HG02763 (cell line): Measurements from ENCODE around the gene OASL.

ENCODE experiments used
- ATAC-seq: cut with Tn5 transposase; IDR thresholded peaks from one replicate; pipeline ENCODE4 v1.9.1; 2021; ENCODE audit warnings: mild to moderate bottlenecking, moderate library complexity; ENCODE audit not compliant: unreplicated experiment

The OASL gene

DNA sequence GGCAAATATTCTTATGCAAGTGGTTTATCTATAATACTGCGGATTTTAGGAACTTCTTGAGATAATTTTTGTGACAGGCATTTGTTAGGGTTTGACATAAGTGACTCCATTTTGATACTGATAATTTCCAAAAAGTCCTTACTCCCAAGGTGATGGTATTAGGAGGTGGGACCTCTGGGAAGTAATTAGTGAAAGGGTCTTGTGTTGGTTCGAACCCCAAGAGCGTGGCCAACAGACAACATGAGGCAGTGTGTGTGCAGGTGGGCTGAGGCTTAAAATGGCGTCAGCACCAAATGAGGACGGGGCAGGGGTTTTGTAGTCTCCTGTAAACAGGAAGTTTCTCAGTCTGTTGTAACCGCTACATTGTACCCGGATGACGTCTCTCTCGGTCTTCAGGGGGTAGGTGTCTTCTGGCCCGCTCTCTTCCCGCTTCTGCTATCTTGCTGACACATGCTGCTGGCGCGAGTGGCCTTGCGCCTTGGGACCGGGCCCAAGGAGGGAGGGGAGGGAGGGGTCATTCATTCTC lies 21.0 kb downstream of the OASL start:
- ATAC-seq: no peak

DNA sequence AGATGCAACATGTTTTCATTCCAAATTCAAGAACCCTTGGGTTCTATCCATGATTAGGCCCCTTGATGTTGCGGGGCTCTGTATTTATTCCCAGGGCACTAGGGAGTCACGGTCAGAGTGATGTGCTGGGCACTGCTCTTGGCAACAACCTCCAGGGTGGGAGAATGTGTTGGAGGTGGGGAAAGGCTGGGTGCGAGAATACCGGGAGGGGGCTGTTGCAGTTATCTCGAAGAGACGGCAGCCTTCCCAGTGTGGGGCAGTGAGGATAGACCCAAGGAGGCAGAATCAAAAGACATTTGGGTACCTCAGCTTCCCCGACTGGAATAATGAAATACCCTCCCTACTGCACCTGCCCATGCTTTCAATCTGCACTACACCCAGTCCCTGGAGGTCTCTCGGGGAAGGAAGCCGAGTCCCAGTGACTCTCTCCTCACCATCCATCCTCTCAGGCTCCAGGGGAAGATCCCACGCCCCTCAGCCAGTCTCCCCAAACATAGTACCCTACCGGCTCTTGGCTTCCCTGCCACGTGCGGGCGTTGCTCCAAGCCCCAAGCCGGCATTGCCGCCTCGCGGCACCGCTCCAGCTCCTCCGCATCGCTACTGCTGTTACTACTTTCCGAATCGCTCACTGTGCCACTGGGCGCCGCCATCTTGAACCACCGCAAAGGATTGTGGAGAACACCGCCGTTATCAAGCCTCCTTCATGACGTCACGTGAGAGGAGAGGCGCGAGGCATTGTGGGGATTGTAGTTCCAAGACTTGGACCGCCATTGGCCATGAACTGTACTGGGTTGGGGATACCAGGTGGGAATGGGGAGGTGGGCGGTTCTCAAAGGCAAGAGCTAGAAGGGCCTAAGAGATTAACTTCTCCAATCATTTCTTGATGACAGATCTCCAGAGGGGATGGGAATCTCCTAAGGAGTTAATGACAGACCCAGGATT lies 22.9 kb downstream of the OASL start, which contains the start of gene C12orf43:
TSS of gene C12orf43 (minus strand) at position 663 of the 942 bp plus-strand sequence. CDS start at position 650, 13 bp downstream.
- peak; percentile 95 for ATAC-seq

DNA sequence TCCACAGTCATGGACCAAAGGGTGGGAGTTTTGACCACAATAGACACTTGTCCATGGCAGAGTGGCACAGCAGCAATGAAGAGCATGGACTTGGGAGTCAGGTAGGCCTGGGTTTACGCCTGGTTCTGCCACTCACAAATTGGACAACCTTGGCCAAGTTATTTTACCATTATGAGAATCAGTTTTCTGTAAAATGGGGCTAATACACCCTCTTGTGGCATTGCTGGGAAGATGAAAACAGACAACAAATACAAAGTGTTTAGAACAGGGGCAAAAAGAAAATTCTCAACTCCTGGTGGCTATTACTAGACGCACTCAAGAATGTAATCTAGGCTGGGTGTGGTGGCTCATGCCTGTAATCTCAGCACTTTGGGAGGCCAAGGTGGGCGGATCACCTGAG lies 25.3 kb downstream of the OASL start:
- ATAC-seq: no peak

DNA sequence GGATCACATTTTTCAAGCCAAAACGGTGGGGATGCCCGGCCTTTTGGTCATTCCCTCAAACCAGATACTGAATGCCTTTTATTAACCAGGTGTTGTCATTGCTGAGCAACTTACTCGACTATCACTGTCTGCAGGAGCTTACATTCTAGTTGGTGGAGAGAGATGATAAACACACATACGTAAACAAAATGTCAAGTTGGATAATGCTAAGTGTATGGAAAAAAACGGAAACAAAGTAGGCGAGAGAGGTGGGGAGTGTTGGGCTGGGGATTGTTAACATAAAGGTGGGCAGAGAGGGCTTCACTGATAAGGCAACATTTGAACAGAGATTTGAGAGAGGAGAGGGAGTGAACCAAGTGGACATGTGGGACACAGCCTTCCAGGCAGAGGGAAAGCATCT lies 27.2 kb downstream of the OASL start:
- no peak for ATAC-seq

DNA sequence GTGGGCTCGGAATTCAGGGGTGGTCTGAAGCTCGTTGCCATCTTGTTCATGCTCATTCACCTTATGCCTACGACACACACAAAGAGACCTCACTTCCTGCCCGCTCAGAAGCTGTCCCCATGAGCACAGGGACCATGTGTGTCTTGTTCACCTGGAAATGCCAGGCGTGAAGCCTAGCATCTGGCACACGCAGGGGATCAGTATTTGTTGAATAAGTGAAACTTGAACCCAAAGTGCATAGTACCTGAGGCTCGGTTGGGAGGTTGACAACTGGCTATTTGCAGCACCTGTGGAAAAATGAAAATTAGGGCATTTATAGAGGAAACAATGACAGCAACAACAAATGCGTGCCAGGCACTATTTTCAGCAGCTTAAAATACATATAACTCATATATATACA lies 28.2 kb downstream of the OASL start:
- no peak for ATAC-seq

DNA sequence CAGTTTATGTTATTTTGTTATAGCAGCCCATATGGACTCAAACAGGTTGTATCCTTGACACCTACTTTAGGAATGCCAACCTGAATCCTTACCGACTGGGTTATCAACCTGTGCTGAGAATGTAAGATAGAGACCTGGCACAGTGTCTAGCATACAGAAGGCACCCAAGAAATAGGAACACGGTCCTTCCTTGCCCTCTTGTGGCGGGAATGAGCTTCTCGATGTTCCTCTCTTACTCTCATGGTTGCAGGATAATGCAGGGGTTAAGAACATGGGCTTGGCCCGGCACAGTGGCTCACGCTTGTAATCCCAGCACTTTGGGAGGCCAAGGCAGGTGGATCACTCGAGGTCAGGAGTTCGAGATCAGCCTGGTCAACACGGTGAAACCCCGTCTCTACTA lies 29.3 kb downstream of the OASL start:
- ATAC-seq: no peak

DNA sequence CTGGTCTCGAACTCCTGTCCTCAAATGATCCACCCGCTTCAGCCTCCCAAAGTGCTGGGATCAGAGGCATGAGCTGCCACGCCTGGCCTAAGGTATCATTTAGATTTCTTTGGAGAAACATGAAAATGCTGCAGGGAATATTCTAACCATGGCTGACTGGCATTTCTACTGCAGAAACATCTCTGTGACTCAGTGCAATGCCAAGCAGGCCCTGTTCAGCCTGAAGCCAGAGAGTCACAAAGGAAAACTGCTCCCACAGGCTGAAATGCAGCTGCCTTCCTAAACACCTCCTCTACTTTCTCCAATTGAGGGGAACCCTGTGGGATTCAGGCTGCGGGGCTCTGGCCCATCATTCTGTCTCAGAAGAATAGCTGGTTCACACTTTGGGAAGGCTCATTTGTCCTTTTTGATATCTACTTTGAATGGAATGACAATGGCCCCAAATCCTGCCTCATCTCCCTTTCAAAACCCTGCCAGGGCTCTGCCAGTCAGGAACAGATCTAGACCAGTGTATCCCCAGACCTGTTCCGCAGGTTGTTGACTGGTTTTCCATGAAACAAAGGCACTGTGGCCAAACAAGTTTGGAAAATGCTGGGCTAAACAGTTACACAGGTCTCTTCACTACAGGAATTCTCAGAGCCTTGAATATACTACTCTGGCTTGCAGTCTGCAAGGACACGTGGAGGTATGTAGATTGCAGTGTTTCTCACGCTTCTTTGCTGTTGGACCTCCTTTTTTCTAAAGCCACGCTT lies 30.5 kb downstream of the OASL start:
- no peak for ATAC-seq

DNA sequence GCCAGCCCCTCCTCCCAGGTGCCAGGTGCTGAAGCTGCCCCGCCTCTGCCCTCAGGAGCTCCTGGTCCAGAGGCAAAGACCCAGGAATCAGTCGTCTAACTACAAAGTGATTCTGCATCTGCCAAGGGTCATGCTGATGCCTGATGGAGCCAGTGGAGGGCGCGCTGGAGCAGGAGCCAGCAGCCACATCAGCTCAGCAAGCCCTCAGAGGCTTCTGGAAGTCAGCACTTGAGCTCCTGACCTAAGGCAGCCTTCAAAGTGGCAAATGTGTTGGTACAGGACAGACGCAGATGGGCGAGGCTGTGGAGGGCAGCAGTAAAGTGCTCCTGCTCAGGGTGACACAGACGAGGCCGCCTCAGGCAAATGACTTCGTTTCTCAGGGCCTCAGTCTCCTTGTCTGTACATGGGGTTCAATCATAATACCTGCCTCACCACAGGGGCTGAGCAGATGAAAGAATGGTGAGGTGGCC lies 33.7 kb downstream of the OASL start:
- ATAC-seq: no peak

DNA sequence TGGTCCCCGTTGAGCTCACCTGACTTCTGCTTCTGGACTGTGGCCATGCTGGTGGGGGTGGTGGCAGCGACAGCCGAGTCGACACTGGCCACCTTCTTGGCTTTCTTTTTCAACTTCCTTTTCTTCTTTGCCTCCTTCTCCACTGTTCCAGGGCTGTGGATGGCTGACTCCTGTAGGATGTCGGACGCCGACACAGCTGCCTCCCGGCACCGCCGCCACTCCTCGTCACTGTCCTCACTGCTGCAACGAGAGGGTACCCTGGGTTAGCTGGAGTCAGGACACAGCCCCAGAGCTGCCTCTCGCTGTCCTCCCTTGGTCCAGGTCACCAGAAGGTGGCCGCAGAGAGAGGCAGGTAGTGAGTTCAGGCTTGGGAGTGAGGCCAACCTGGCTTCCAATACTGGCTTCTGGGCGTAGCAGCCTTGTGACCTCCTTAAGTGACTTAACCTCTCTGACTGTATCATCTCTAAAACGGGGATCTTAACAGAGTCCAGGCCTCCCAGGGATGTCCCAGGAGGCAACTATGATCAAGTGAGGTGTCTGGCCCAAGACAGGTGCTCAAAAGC lies 34.7 kb downstream of the OASL start:
- ATAC-seq: no peak

DNA sequence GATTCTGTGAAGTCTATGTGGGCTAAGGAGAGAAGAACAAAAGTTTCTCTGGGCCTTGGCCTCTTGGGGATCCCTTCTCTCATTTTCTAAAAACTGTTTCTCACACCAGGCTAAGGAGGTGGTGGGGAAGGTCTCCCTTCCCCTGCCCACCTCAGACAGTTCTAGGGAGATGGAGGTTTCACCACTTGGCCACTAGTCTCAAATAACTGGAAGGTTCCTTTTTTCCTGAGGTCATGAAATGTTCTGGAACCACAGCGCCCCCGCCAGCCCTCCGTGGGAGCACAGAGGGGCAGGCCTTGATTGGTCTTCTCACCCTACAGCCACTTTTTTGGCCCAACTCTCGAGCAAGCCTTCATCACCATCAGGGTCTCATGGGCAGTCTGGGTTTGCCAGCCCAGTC lies 35.4 kb downstream of the OASL start:
- ATAC-seq: no peak

DNA sequence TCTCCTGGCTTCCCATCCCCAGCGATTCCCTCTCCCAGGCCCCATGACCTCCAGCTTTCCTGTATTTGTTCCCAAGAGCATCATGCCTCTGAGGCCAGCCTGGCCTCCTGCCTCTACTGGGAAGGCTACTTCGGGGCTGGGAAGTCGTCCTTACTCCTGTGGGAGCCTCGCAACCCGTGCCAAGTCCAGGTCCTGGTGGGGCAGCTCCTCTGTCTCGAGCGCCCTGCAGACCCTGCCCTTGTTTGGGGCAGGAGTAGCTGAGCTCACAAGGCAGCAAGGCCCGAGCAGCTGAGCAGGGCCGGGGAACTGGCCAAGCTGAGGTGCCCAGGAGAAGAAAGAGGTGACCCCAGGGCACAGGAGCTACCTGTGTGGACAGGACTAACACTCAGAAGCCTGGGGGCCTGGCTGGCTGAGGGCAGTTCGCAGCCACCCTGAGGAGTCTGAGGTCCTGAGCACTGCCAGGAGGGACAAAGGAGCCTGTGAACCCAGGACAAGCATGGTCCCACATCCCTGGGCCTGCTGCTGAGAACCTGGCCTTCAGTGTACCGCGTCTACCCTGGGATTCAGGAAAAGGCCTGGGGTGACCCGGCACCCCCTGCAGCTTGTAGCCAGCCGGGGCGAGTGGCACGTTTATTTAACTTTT lies 37.1 kb downstream of the OASL start:
- ATAC-seq: no peak

DNA sequence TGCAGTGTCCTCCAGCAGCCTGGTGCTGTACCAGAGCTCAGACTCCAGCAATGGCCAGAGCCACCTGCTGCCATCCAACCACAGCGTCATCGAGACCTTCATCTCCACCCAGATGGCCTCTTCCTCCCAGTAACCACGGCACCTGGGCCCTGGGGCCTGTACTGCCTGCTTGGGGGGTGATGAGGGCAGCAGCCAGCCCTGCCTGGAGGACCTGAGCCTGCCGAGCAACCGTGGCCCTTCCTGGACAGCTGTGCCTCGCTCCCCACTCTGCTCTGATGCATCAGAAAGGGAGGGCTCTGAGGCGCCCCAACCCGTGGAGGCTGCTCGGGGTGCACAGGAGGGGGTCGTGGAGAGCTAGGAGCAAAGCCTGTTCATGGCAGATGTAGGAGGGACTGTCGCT lies 38.0 kb downstream of the OASL start:
- no peak for ATAC-seq

DNA sequence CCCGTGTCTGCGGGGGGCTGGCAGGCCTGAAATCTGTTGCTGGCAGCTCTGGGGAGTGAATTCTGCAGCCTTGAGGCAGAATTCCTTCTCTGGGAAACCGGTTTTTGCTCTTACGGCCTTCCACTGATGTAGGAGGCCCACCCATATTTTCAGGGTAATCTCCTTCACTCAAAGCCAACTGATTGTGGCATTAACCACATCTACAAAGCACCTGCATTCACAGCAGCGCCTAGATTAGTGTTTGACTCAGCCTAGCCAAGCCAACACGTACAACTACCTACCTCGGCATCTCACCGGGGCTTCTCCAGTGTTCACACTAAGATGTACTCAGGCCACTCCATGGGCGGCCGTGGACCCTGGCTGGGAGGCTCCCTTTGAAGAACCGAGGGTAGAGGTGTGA lies 38.5 kb downstream of the OASL start:
- no peak for ATAC-seq

DNA sequence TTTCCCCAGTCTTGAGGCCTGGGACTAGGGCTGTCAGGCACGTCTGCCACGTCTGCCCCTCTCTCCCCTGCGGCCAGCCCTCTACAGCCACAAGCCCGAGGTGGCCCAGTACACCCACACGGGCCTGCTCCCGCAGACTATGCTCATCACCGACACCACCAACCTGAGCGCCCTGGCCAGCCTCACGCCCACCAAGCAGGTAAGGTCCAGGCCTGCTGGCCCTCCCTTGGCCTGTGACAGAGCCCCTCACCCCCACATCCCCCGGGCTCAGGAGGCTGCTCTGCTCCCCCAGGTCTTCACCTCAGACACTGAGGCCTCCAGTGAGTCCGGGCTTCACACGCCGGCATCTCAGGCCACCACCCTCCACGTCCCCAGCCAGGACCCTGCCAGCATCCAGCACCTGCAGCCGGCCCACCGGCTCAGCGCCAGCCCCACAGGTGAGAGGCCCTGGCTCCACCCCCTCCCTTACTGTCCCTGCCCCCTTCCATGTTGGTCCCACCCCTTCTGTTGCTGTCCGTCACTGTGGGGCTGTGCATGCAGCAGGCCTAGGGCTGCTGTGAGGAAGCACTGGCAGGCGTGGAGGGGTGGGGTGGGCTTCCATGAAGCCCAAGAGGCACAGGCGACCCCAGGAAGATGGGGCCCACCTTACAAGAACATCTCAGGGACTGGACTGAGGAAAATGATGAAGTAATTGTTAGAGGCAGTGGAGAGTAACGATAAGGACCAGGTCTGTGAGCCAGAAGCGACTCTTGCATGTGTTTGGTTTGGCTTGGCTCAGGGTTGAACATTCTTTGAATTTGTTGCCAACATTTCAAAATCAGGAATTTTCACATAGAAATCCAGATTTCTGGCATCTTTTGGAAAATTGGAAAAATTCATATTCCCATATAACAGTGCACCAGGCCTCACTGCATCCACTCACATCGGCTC lies 39.6 kb downstream of the OASL start:
- no peak for ATAC-seq

DNA sequence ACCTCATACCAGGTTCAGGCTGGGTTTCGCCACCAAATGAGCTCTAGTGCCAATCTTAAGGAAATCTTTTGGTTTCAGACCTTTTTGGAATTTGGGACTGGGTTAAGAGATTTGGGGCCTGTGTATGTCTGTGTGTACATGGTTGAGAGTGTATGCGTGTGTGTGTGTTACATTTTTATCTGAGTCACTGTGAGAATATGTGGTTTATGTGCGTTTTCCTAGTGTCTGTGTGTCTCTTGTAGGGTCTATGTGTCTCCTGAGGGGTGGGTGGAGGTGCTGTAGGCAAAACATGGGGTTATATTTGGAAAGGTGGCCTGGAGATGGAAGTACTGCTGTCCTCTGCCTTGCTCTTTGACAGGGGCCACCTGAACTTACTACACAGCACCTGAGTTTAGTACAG lies 40.6 kb downstream of the OASL start:
- no peak for ATAC-seq

DNA sequence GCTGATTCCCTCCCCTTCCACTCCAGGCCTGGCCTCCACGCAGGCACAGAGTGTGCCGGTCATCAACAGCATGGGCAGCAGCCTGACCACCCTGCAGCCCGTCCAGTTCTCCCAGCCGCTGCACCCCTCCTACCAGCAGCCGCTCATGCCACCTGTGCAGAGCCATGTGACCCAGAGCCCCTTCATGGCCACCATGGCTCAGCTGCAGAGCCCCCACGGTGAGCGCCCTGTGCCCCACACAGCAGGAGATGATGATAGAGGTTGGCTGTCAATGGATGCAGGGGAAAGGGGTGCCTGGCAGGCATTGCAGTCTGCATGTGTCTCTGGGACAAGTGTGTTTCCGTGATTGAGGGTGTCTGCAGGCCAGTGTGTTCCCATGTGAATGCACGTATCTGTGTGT lies 41.6 kb downstream of the OASL start:
- ATAC-seq: no peak

DNA sequence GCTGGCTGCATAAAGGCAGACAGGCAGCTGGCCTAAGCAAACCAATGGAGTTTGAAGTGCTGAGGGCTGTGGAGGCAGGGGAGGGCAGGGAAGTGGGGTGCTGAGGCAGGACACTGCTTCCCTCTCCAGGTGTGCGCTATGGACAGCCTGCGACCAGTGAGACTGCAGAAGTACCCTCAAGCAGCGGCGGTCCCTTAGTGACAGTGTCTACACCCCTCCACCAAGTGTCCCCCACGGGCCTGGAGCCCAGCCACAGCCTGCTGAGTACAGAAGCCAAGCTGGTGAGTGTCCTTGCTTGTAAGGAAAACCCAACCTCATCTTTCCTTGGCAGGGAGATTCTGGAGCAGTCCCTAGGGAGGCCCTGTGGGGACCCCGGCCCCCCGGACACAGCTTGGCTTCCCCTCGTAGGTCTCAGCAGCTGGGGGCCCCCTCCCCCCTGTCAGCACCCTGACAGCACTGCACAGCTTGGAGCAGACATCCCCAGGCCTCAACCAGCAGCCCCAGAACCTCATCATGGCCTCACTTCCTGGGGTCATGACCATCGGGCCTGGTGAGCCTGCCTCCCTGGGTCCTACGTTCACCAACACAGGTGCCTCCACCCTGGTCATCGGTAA lies 42.8 kb downstream of the OASL start:
- no peak for ATAC-seq

DNA sequence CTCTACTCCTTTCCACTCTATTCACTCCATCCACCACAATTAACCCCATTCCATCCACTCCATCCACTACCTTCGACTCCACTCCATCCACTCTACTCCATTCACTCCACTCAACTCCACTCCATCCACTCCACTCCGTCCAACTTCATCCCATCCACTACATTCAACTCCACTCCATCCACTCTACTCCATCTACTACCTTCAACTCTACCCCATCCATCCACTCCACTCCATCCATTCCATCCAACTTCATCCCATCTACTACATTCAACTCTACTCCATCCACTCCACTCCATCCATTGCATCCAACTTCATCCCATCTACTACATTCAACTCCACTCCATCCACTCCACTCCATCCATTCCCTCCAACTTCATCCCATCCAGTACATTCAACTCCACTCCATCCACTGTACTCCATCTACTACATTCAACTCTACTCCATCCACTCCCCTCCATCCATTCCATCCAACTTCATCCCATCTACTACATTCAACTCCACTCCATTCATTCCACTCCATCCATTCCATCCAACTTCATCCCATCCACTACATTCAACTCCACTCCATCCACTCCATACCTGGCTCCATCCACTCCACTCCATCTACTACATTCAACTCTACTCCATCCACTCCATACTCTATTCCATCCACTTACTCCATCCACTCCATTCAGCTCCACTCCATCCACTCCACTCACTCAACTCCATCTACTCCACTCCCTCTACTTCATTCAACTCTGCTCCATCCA lies 44.3 kb downstream of the OASL start:
- no peak for ATAC-seq

DNA sequence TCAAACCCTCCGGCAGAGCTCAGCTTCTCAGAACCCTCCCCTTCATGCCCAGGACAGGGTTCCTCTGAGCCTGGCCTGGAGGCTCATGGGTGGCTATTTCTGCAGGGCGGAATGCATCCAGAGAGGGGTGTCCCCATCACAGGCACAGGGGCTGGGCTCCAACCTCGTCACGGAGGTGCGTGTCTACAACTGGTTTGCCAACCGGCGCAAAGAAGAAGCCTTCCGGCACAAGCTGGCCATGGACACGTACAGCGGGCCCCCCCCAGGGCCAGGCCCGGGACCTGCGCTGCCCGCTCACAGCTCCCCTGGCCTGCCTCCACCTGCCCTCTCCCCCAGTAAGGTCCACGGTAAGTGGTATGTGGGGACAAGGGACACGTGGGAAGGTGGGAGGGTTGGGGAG lies 45.0 kb downstream of the OASL start:
- ATAC-seq: no peak
